Activated T-cell treated with anti-CD3 and anti-CD28 coated beads for 48 hours (primary cell): ENCODE results near the gene PLEKHA8.
A peak's percentile ranks its signal among the peaks of the same experiment; 100 is the strongest.

Source experiments
- DNase-seq: peaks from one replicate; pipeline ENCODE4 v3.0.0-alpha.2; 2020; ENCODE audit warnings: low read depth

Gene PLEKHA8

DNA sequence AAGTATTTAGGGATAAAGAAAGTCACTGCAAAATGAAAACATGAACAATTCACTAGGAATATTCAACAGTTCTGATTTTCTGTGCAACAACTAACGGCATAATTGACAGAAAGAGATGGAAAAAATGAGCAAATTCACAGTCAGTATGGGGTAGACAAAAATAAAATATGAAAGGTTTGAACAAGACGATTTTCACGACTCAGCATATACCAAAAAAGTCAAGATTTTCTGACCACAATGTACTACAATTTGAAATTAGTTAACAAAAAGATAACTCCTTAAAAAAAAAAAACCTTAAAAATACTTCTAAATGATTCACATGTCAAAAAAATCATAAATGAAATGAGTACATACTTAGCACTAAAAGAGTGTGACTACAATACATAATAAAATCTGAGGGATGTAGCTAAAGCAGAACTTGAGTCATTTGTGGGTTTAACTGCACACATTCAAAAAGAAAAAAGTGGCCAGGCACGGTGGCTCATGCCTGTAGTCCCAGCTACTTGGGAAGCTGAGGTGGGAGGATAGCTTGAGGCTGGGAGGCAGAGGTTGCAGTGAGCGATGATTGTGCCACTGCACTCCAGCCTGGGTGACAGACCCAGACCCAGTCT lies 84.0 kb downstream of the PLEKHA8 start:
- no peak for DNase-seq

DNA sequence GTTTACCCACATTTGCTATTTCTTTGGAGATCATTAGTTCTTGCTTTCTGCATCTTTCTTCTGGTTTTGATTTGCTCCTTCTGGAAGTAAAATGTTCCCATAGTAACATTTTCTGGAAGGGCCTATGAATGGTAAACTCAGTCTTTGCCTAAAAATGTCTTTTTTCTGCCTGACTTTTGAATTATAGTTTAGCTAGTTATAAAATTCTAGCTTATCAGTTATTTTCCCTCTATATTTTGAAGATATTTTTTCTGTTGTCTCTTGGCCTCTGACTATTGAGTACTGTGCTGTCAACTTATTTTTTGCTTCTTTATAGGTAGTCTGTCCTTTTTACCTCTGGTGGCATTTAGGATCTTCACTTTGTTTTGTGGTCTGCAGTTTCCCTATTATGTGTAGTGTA lies 84.9 kb downstream of the PLEKHA8 start:
- no peak for DNase-seq

DNA sequence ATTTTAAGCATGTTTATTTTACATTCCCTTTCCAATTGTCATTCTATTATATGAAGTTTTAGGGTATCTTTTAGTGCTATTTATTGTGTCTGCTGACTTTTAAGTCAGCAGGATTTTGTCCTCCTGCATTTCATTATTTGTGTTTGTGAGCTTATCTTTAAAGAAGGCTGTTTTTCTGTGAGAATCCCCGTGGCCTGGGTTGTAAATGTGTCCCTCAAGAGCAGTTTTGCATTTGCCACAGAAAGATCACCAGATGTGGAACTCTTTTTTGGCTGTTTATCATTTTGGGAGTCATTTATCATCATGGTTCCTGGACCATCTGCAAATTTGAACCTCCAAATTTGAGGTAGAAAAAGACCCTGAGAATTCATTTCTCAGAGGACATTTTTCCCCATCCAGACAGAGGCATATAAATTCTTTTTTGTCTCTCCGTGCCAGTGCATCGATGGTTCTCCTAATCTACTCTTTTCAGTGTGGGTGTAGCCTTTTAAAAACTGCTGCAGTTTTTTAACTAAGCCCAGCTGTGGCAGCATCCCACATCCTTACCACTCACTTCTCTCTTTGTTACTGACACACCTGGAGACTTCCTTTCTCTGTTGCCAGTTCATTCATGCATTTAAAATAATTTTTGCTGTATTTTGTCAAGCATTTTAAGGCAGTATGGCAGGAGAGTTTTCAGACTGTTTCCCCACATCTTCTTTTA lies 86.5 kb downstream of the PLEKHA8 start:
- no peak for DNase-seq

DNA sequence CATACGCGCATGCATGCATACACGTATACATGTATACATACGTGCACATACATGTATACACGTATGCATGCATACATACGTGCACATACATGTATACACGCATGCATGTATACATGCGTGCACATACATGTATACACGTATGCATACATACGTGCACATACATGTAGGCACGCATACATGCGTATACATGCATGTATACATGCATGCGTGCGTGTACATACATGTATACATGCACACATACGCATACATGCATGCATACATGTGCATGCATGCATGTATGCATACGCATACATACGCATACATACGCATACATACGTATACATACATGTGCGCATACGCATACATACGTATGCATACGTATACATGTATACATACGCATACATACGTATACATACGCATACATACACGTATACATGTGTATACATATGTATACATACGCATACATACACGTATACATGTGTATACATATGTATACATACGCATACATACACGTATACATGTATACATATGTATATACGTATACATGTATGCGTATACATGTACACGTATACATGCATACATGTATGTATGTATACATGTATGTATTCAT lies 87.6 kb downstream of the PLEKHA8 start:
- DNase-seq: no peak

DNA sequence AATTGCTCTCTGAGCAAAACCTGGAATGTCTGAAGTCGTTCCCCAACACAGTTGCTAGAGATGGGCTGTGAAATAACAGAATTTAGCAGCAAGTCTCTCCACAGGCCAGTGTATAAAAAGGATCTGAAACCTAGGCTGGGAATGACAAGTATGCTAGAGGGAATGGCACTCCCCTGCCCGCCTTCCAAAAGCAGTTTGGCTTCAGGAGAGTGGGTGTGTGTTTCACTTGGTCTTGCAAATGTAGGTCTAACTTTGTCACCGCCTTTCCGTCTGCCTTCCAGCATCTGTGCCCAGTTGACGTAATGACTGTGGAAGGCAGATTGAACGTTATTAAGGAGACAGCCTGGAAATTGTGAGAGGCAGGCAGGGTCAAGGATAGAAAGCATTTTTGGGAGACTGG lies 88.6 kb downstream of the PLEKHA8 start:
- no peak for DNase-seq

DNA sequence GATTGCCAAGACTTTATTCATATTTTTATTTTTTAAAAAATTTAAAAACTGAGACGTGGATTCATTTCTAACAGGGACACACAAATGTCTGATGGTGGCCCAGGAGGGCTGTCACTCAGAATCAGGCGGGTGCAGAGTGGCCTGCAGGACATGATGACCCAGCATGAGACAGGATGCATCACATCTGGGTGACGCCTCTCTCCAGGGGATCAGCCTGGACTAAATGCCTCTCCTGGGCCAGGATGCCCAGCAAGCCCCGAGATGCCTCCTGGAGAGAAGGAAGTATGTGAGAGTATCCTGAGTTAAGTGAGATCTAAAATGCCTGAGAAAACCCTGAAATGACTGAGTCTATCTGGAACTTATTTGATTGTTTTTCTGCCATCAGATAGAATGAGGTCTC lies 89.7 kb downstream of the PLEKHA8 start:
- no peak for DNase-seq

DNA sequence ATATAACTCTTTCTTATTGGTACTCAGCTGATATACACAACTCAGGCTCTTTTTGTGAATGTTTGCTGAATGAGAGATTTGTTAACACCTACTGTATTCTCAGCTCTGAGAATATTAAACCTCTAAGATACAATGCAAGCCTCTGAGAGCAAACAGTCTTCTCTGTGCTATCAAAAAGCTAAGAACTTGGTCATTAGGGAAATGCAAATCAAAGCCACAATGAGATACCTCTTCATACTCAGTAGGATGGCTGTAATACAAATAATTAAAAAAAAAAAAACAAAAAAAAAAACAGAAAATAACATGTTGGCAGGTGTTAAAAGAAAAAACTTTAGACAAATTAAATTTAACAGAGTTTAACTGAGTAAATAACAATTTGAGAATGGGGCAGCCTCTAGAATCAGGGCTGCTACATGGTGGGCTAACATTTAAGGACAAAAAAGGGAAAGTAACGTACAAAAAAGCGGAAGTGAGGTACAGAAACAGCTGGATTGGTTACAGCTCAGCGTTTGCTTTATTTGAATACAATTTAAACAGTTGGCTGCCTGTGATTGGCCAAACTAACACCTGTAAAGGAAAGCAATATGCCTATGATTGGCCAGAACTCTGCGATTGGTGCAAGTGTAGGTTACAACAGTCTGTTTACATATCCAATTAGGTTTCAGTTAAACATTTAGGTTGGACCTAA lies 91.8 kb downstream of the PLEKHA8 start:
- no peak for DNase-seq

DNA sequence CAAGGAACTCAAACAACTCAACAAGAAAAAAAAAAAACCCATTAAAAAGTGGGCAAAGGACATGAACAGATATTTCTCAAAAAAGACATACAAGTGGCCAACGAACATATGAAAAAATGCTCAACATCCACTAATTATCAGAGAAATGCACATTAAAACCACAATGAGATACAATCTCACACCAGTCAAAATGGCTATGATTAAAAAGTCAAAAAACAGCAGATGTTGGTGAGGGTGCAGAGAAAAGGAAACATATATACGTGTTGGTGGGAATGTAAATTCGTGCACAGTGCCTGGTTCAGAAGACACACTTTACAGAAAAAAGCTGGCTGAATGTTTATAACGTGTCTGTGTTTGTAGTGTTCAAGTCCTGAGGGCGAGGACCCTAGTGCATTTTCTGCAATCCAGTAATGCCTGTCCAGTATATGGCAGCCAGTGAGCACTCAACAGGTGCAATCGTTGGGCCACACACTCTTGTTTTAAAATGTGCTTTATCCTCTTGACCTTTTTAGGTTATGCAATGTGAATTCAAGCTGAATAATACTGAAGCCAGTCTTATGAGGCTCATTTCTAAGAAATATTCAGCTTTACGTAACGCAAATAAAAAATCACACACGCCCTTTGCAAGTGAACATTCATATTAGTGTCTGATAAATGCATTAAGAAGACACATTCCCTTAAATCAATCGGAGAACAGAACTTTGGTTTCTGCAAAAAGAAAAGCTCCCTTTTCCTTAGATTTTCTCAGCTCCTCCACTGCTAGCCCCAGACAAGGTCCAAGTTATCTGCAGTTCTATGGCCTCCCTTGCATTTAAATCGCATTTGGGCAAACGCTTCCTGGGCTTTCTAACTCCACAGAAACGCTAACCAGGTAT lies 105.8 kb downstream of the PLEKHA8 start:
- no peak for DNase-seq

DNA sequence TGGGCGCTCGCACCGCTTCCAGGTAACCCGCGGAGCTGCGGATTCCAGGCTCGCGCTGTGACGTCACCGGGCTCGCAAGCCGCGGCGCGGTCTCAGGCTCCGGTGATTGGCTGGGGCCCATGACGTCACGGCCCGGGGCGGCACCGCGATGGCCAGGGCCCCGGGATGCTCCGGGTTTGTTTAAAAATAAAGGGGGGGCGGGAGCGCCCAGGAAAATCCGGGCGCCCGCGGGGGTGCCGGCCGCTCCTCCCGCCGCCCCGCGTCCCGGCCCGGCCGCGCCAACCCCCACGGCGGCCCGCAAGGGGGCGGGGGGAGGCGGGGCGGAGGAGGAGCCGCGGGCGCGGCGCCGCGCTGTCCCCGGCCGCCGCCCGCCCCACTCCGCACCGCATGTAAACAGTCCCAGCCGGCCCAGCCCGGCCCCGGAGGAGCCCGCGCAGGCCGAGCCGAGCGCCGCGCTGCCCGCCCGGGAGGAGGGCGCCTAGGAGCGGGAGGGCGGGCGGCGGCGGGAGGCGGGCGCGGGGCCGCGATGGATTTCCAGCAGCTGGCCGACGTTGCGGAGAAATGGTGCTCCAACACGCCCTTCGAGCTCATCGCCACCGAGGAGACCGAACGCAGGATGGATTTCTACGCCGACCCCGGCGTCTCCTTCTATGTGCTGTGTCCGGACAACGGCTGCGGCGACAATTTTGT lies 106.5 kb downstream of the PLEKHA8 start, which contains the start of gene MTURN:
TSS of gene MTURN (plus strand) at position 376 of the 690 bp plus-strand sequence. CDS start at position 527, 151 bp downstream.
- peak; percentile 80 for DNase-seq

DNA sequence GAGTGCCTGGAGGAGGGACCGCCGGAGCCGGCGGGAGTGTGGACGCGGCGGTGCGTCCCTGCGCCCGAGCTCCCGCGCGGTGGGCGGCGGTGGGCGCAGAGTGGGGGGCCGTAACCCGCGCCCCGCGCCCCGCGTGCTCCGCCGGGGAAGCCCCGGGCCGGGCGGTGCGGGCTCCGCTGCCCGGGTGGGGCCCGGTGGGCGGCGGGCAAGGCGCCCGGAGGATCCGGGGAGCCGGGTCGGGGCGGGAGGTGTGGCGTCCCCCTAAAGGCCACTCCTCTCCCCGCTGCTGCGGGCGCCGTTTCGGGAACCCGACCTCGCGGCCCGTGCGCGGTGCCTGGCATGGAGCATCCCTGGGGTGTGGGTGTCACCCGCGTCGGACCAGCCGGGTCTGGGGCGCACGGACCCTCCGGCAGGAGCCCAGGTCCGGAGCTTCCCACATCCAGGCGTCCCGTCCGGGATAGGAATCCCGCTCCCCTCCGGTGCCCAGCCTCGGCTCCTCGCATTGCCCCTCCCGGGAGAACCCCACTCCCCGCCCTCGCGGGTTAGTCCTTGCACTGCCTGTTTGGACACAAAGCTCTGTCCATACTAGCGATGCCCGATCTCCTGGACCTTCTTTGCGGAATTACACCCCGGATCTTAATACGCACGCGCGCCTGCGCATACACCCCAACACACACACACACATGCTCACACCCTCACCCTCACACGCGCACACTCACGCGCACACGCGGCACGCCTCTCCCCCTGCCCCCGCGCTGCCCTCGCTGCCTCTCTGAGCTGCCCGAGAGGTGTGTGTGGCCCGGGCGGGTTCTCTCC lies 107.3 kb downstream of the PLEKHA8 start:
- peak; percentile 39 for DNase-seq

DNA sequence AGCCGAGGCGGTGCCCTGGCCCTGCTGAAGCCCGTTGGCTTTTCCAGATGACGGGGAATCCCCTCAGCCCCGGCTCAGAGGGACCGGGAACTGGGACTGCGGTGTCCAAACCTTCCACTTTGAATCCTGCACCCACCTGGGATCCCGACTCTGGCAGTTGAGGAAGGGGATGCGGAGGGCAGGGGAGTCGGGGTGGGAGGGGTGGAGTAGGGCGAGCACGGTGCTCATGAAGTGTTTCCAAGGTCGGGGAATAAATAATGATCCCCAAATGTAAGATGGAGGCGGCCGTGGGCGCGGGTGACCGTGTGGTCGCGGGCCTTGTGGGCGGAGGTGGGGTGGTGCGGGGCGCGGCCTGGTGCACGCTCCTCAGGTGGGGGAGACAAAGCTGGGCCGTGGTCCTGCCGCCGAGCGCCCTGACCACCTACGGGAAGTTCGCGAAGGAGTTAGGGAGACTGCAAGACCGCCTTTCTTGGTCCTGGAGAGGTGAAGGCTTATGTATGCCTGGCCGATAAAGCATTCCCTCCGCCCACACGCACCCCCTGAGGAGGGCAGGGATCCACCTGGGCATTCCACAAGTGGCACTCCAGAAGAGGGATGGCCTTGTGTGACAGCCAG lies 108.0 kb downstream of the PLEKHA8 start:
- no peak for DNase-seq

DNA sequence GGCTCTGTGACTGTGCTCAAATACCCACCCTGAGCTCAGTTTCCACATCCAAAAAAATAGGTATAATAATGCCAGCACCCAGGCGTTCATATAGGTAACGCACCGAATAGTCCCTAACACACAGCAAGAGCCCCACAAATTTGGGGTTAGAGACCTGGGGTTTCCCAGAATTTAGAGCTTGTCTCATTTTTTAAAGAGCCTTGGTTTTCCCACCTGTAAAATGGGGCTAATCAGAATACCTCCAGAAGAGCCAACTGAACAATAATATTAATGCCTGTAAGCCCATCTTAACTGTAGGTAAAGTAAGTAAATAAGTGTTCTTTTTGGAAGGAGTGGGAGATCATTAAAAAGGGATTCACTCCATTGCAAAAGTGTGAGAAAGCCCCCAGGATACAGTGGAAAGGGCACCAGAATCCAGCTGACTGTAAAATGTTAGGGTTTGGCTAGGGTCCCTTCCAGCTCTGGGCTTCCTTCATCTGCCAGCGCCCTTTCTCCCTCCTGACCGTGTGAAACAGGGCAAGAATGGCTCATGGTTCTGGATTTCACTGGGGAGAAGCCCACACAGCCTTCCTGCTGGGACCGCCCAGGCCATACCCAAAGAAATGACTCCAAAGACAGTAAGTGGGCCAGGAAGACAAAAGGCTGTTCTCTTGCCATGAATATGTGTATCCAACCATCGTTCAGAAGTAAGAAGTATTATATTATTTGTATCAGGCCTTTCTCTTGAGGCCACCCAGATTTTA lies 108.7 kb downstream of the PLEKHA8 start:
- DNase-seq: no peak

DNA sequence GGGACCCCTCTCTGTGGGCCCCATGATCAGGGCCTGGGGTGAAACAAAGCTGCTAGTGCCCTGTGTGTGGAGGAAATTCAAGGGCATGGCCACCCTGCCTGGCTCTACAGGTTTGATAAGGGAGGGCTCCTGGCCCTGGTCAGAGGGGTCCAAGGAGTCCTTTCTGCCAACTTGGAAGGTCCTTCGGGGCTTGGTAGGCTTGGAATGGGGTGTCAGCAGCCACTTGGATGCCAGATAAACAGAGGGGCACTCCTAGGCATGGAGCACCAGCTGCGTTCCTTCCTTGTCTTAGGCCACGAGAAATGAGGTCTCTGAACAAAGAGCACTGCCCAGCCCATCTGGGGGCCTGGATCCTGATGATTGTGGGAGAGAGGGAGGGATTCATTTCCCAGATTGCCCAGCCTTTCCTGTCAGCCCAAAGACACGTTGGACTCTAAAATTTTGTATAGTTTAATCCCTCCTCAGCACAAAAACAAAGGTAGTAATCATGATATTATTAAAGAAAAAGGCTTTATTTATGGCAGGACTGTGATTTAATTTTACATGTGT lies 111.7 kb downstream of the PLEKHA8 start:
- no peak for DNase-seq

DNA sequence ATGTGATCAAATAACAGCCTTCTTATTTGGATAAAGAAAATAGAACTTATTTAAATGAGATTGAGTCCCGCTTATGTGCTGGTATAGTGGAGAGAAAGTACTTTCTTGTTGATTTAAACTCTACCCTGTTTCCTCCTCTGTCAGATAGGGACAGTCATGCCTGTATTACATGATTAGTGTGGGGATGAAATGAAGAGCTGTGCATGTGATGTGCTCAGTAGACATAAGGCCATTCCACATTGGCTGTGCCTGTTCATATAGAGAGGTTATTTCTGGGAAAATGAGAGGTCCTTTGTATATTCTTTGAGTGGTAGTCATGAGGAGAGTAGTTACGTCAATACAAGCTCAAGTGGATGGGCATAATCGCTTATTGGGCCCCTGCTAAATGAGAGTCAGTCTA lies 112.2 kb downstream of the PLEKHA8 start:
- no peak for DNase-seq

DNA sequence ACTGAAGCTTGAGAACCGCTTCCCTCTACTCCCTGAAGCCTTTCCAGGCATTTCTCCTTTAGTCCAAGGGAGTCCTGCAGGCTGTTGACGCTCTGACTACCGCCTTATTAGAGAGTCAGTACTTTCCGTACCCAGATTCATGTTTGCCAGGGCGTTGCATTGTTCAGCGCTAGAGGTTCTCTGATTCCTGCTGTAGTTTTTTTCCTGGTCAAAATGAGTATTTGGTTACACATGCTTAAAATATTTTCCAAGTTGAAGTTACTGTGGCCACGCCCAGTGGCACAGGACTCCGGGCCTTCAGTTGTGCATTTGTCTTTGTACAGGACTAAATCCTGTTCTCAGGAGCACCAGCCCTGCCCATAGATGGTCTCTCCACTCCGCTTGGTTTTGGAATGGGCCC lies 114.5 kb downstream of the PLEKHA8 start:
- DNase-seq: no peak

DNA sequence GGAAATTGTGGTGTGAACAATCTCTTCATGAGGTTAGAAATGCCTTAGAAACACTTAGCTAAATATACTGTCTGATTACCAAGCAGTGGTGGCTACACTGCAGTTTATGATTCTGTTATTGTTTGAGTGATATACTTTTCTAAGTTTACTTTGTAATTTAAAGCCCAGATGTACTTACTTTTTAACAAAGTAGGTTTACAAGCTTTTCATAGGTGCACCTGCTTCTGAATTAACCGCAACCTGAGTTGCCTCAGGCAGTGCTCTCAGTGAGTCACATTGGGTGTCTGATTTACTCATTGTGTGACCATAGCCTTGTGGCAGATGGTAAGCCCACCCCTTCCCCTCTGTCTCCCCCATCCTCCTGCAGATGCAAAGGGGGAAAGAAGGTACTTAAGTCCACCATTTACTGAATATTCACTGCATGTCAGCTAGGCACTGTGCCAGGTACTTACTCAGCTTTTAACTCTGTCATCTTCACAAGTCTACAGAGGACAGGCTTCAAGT lies 115.6 kb downstream of the PLEKHA8 start:
- no peak for DNase-seq

DNA sequence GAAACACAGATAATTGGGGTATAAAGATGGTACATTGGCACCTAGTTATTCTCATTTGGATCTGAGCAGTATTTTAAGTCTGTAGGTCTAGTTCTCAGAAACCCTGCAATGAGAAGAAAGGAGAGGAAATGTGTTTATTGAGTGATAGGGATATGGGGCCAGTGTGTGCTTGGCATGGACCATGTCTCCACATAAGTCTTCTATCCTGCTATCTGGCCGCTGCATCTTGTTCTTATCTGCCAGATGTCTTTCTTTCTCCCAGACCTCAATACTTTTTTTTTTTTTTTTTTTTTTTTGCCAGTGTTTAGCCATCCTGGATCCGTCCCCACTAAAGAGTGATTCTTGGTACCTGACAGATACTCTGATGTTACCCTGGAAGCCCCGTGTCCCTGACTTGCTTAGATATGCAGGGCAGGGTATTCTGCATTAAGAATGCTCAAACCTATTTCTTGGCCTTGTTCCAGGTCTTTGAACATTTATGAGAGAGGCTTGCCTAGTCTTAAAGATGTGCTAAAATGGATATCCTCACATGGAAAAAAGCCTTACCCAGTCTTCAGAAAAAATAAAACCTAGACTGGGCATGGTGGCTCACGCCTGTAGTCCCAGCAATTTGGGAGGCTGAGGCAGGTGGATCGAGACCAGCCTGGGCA lies 116.6 kb downstream of the PLEKHA8 start:
- no peak for DNase-seq

DNA sequence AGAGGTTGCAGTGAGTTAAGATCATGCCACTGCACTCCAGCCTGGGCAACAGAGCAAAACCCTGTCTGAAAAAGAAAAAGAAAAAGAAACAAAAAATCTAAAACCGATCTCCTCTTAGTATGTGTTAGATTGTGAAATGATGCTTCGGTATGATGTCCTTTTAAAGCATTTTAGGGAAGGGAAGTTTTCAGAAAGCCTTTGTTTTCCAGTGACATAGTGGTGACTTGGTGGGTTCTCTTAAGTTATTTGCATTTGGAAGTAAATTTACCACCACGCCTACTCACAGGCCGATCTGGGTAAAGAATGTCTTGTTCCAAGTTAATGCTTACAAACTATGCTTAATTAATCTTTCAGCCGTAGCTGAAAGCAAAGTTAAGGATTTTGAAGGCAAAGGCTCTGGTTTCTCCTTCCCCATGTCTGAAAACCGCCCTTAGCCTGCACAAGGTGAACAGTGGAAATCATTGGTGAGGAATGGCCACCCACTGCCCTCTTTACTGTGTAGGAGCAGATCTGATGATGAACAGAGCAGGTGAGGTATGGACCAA lies 117.3 kb downstream of the PLEKHA8 start:
- no peak for DNase-seq
